WTC11 (cell line): ENCODE data around the gene SLC9A3.

Source experiments
- ATF2 ChIP-seq: sonication (generic); formaldehyde crosslinking; IDR thresholded peaks from 2 replicates; pipeline ENCODE4 v1.8.1; 2022; ENCODE audit warnings: low read depth, missing genetic modification reagents, borderline replicate concordance
- CBFB ChIP-seq: sonication (generic); formaldehyde crosslinking; IDR thresholded peaks from 2 replicates; pipeline ENCODE4 v1.8.1; 2022; ENCODE audit warnings: mild to moderate bottlenecking, low read depth, missing genetic modification reagents
- CTCF ChIP-seq: fragments of 200-600 bp; IDR thresholded peaks from 2 replicates; pipeline ENCODE4 v1.8.0; 2022; ENCODE audit warnings: antibody characterized with exemption
- JUN ChIP-seq: sonication (generic); formaldehyde crosslinking; IDR thresholded peaks from 2 replicates; pipeline ENCODE4 v1.8.0; 2023; ENCODE audit warnings: mild to moderate bottlenecking, missing genetic modification reagents
- SP1 ChIP-seq: sonication (generic); formaldehyde crosslinking; conservative IDR thresholded peaks from 2 replicates; pipeline ENCODE4 v1.8.1; 2022; ENCODE audit warnings: missing genetic modification reagents

- TF ChIP-seq CTCF (no peak), ATF2 (CRISPR knock-in tag) (no peak), CBFB (CRISPR knock-in tag) (no peak), SP1 (no peak), JUN (CRISPR knock-in tag) (no peak)
These were observed 3.4 kb downstream of the SLC9A3 start for GRCh38 chr5:520850-521226.
